TTC549 (cell line): Measurements from ENCODE around the gene SLC12A3.

Experiments
- FAIRE-seq: peaks from 2 replicates; lab custom pipeline; 2012; peaks lifted over from hg19 to GRCh38; lab: Jason Lieb, UNC

SLC12A3 gene

GRCh38 chr16:56864960-56865359 is at the start of gene SLC12A3:
TSS of gene SLC12A3 (plus strand) at chr16:56865207. CDS start at chr16:56865236, 29 bp downstream.
- no peak for FAIRE-seq

- FAIRE-seq = no peak
These were observed 49.3 kb upstream of the SLC12A3 start for GRCh38 chr16:56815721-56816120.

GRCh38 chr16:56817056-56817455 is 48.0 kb upstream of the SLC12A3 start:
- no peak for FAIRE-seq

GRCh38 chr16:56817938-56818337 is 47.1 kb upstream of the SLC12A3 start:
- FAIRE-seq = no peak

GRCh38 chr16:56823081-56823733 is 41.8 kb upstream of the SLC12A3 start:
- no peak for FAIRE-seq

- no peak for FAIRE-seq
These were observed 40.7 kb upstream of the SLC12A3 start for GRCh38 chr16:56824331-56824730.

GRCh38 chr16:56824804-56825203 is 40.2 kb upstream of the SLC12A3 start:
- FAIRE-seq = no peak

GRCh38 chr16:56825826-56826225 is 39.2 kb upstream of the SLC12A3 start:
- FAIRE-seq = no peak

GRCh38 chr16:56828647-56829046 is 36.4 kb upstream of the SLC12A3 start:
- no peak for FAIRE-seq

- no peak for FAIRE-seq
These were observed 34.3 kb upstream of the SLC12A3 start for GRCh38 chr16:56830669-56831068.

- FAIRE-seq = no peak
These were observed 32.2 kb upstream of the SLC12A3 start for GRCh38 chr16:56832768-56833167.

- no peak for FAIRE-seq
These were observed 31.6 kb upstream of the SLC12A3 start for GRCh38 chr16:56833243-56833970.

- no peak for FAIRE-seq
These were observed 29.7 kb upstream of the SLC12A3 start for GRCh38 chr16:56835320-56835719.

GRCh38 chr16:56836410-56837230 is 28.4 kb upstream of the SLC12A3 start:
- no peak for FAIRE-seq

GRCh38 chr16:56838622-56839337 is 26.2 kb upstream of the SLC12A3 start:
- no peak for FAIRE-seq

- FAIRE-seq = no peak
These were observed 23.8 kb upstream of the SLC12A3 start for GRCh38 chr16:56841233-56841632.

- FAIRE-seq = no peak
These were observed 23.3 kb upstream of the SLC12A3 start for GRCh38 chr16:56841659-56842058.

GRCh38 chr16:56842133-56842532 is 22.9 kb upstream of the SLC12A3 start:
- FAIRE-seq = no peak

- FAIRE-seq = no peak
These were observed 21.0 kb upstream of the SLC12A3 start for GRCh38 chr16:56844056-56844455.

- no peak for FAIRE-seq
These were observed 17.7 kb upstream of the SLC12A3 start for GRCh38 chr16:56847173-56847910.

- no peak for FAIRE-seq
These were observed 16.7 kb upstream of the SLC12A3 start for GRCh38 chr16:56848029-56848936.
